Endothelial cell (in vitro differentiated cells): ENCODE data around the gene CHST9. TPM values are rescaled to one million over a fixed set of nuclear protein-coding genes. Genes with fewer than 3 reads are reported as not detected.

Experiments
- DNase-seq: peaks from one replicate; pipeline ENCODE4 v3.0.0; 2021; ENCODE audit warnings: low spot score
- H3K27ac Mint-ChIP-seq: one replicate; pipeline ENCODE4 v1.8.0; 2021; ENCODE audit warnings: mixed read lengths, inconsistent platforms; ENCODE audit not compliant: unreplicated experiment
- H3K27me3 Mint-ChIP-seq: one replicate; pipeline ENCODE4 v1.8.0; 2021; ENCODE audit warnings: mild to moderate bottlenecking, moderate library complexity, mixed read lengths, inconsistent platforms; ENCODE audit not compliant: unreplicated experiment
- H3K36me3 Mint-ChIP-seq: one replicate; pipeline ENCODE4 v1.8.0; 2021; ENCODE audit warnings: mild to moderate bottlenecking, low read depth, mixed read lengths, inconsistent platforms; ENCODE audit not compliant: unreplicated experiment
- H3K4me1 Mint-ChIP-seq: one replicate; pipeline ENCODE4 v1.8.0; 2021; ENCODE audit warnings: mild to moderate bottlenecking, mixed read lengths, inconsistent platforms; ENCODE audit not compliant: unreplicated experiment
- H3K4me3 Mint-ChIP-seq: one replicate; pipeline ENCODE4 v1.8.0; 2021; ENCODE audit warnings: mild to moderate bottlenecking, mixed read lengths, inconsistent platforms; ENCODE audit not compliant: unreplicated experiment
- H3K9me3 Mint-ChIP-seq: one replicate; pipeline ENCODE4 v1.8.0; 2021; ENCODE audit warnings: mixed read lengths, inconsistent platforms; ENCODE audit not compliant: unreplicated experiment
- total RNA-seq: library from RNA; stranded (reverse); fragmentation: NEBNext Ultra II Directional; extraction: Animal tissue kit (Norgen Biotek cat#: 25700); gene quantifications from one replicate; pipeline ENCODE4 v1.2.1, GENCODE V29; 2021; ENCODE audit not compliant: unreplicated experiment
- TF ChIP-seq, protein P1 (sequence below): fragments of 200-600 bp; sonication (generic); IDR thresholded peaks from one replicate; pipeline ENCODE4 v1.5.0; 2021; ENCODE audit warnings: antibody characterized with exemption; ENCODE audit not compliant: unreplicated experiment

Gene CHST9
- total RNA-seq, 1 donor from 2014 or later, result 4.7 TPM

DNA sequence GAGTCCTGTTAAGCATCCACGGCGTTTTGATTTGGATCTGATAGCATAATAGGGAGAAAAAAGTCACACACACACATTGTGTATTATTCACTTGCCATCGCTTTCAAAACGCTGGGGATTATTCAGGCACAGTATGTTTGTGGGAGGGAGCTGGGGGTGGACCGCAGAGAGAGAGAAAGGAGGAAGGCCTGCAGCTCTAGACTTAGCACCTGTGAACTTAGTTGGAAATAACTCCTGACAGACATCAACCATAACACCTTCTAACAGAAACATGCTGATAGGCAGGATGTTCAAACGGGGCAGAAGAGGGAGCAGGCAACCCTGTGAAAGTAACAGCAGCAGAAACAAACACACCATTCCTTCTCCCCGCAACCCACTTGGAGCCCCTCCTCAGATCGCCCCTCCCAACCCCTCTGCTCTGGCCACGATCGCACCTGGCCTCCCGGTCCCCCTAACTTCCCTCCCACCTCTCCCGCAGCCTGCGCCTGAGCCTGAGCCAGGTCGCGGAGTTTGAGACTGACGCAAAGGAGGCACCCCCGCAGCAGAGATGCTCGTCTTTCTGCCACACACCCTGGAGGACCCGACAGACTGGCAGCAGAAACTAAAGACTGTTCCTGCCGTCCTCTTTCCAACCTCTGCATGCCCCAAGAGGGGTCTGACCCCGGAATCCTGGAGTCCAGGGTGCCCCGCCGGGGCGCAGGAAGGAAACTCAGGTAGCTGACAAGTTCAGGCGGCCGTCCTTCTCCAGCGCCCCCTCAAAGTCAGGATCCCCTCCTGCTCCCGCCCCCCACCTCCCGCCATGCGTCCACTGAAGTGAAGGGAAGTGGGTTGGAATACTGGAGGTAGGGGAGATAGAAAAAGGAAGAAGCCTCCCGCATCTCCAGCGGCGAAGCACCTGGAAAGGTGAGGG, 738 bp downstream of the CHST9 start:
- peak; percentile 15 for DNase-seq
- no peak overlapping the region for H3K27ac Mint-ChIP-seq
- H3K4me3 Mint-ChIP-seq, result peak overlapping the region; percentile 92
- no peaks in the 10 kb centered on the region for H3K36me3 Mint-ChIP-seq
- H3K27me3 Mint-ChIP-seq, result peaks cover 5% of the 10 kb centered on the region
- H3K4me1 Mint-ChIP-seq, result peaks cover 6% of the 10 kb centered on the region
- TF ChIP-seq, protein P1, sequence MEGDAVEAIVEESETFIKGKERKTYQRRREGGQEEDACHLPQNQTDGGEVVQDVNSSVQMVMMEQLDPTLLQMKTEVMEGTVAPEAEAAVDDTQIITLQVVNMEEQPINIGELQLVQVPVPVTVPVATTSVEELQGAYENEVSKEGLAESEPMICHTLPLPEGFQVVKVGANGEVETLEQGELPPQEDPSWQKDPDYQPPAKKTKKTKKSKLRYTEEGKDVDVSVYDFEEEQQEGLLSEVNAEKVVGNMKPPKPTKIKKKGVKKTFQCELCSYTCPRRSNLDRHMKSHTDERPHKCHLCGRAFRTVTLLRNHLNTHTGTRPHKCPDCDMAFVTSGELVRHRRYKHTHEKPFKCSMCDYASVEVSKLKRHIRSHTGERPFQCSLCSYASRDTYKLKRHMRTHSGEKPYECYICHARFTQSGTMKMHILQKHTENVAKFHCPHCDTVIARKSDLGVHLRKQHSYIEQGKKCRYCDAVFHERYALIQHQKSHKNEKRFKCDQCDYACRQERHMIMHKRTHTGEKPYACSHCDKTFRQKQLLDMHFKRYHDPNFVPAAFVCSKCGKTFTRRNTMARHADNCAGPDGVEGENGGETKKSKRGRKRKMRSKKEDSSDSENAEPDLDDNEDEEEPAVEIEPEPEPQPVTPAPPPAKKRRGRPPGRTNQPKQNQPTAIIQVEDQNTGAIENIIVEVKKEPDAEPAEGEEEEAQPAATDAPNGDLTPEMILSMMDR, result no peak
- no peaks in the 10 kb centered on the region for H3K9me3 Mint-ChIP-seq

DNA sequence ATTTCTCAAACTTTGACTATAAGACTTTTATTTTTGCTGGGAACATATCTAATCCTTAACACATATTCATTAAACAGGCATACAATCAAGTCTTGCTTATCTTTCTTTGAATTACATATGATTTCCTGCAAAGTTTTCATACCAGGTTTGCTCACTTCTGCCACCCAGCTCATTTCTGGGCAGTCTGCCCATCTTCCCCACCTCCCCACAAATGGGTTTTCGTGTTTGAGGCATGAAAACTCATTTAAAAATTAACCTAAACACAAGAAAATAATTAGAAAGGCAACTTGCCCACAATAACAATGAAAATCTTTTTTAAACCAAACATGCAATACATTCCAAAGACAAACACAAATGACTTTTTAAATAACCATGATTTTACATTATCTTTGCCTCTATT, 3.4 kb downstream of the CHST9 start:
- Mint-ChIP-seq H3K27me3 (peaks cover 5% of the 10 kb centered on the region), H3K4me3 (no peak overlapping the region), H3K36me3 (no peaks in the 10 kb centered on the region), H3K9me3 (no peaks in the 10 kb centered on the region), H3K27ac (no peak overlapping the region), H3K4me1 (peaks cover 16% of the 10 kb centered on the region)
- no peak for DNase-seq
- TF ChIP-seq, protein P1, result no peak

DNA sequence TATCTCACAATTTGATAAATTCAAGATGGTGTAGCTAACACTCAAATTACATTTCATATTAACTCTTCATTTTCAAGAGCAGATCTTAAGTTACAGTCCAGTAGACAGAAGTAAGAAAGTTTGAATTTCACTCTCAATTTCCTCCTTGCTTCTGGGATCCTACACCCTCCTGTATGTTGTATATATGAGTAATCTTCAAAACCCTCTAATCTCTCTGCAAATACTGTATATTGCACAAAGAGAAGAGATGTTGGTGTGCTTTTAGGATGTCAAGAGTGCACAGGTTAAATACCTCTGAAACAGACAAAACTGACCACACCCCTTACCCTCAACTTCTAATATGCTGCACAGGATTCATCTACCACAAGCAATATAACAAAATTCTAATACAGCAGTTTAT, 6.7 kb downstream of the CHST9 start:
- Mint-ChIP-seq H3K27me3 (no peaks in the 10 kb centered on the region), H3K9me3 (no peaks in the 10 kb centered on the region), H3K36me3 (no peaks in the 10 kb centered on the region), H3K4me1 (peaks cover 19% of the 10 kb centered on the region), H3K27ac (no peak overlapping the region), H3K4me3 (no peak overlapping the region)
- TF ChIP-seq, protein P1, result no peak
- DNase-seq, result no peak

DNA sequence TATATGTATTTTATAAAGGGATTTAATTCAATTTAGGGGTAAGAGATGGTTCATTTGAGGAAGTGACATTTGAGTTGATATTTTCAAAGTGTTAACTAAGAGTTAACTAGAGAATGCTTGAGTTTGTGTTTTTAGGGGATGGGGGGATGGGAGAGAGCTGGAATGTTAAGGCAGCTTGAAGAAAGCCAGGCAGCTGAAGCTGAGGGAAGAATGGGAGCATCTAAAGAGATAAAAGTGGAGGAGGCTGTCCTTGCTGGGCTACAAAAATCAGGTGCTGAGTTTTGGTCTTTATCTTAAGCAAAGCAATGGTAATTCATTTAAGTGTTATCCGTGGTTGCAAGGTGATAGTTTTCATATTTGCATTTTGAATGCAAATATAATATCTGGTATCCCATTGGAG, 9.2 kb downstream of the CHST9 start:
- Mint-ChIP-seq H3K9me3 (no peaks in the 10 kb centered on the region), H3K27ac (no peak overlapping the region), H3K4me1 (peaks cover 19% of the 10 kb centered on the region), H3K36me3 (no peaks in the 10 kb centered on the region), H3K27me3 (no peaks in the 10 kb centered on the region), H3K4me3 (no peak overlapping the region)
- DNase-seq, result no peak
- TF ChIP-seq, protein P1, result no peak

DNA sequence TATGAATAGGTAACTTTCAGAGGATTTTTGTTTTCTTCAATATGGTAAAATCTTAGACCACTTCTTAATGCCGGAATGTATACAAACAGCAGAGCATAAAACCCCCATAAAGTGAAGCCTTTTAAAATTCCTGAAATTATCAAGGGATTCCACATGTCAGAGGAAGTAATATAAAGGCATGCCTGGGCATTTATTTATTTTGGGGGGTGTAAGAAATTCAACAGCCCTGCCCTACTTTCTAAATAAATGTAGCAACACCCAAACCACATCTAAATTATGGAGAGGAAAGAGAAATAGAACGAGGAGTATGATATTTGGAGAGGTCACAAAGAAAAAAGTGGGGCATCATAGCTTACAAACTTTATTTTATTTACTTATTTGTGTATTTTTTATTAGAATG, 9.9 kb downstream of the CHST9 start:
- Mint-ChIP-seq H3K36me3 (no peaks in the 10 kb centered on the region), H3K27ac (no peak overlapping the region), H3K4me3 (no peak overlapping the region), H3K9me3 (no peaks in the 10 kb centered on the region), H3K27me3 (no peaks in the 10 kb centered on the region), H3K4me1 (peaks cover 19% of the 10 kb centered on the region)
- TF ChIP-seq, protein P1, result no peak
- no peak for DNase-seq
